ENCODE data around the gene IVNS1ABP.

DNA sequence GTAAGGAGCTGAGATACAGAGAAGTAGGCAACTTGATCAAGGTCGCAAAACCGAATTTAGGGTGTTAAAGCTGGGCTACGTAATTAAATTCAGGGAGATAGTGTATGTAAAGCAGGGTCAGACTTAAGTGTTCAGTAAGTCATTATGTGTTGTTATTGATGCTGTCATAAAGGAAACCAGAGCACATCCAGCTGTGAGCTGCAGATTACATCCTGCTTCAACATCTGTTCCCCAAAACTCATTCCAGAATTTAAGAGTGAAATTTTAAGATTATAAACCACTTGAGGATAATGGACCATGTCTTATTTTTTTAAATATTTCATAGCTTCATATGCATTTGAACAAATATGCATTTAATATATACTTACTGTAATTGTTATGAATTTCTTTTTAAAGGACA, 49.7 kb downstream of the IVNS1ABP start:
- TF ChIP-seq SUZ12 (IDR thresholded peaks at IDR 0.05; ENCODE audit: unreplicated experiment), result no peak
- no peak for TF ChIP-seq ATF2 (IDR thresholded peaks at IDR 0.05; ENCODE audit: low read length)
- TF ChIP-seq RCOR1 (conservative IDR thresholded peaks at IDR 0.05; ENCODE audit: low read depth, low read length), result no peak
- TF ChIP-seq TCF12 (IDR thresholded peaks at IDR 0.05; ENCODE audit: low read depth, low read length), result no peak

Data from GM12878 (cell line).